ENCODE measurements around the gene RPN1.
A peak's percentile ranks its signal among the peaks of the same experiment; 100 is the strongest.
"Not testable (repeated sequence)": the region's sequence is repeated elsewhere in the genome, so short reads cannot be mapped to it uniquely, and the experiment has no call there.

Gene RPN1

GRCh38 chr3:128665362-128666021, 14.9 kb upstream of the RPN1 start:
- ATAC-seq: no peak
- Mint-ChIP-seq H3K27me3 (no peaks in the 10 kb centered on the region), H3K36me3 (no peaks in the 10 kb centered on the region), H3K4me1 (no peaks in the 10 kb centered on the region), H3K9me3 (no peaks in the 10 kb centered on the region), H3K4me3 (no peak overlapping the region), H3K27ac (no peak overlapping the region)

- H3K9me3 Mint-ChIP-seq: no peaks in the 10 kb centered on the region
- no peak overlapping the region for H3K4me3 Mint-ChIP-seq
- no peaks in the 10 kb centered on the region for H3K27me3 Mint-ChIP-seq
- no peaks in the 10 kb centered on the region for H3K36me3 Mint-ChIP-seq
- no peak for ATAC-seq
- H3K4me1 Mint-ChIP-seq: no peaks in the 10 kb centered on the region
- no peak overlapping the region for H3K27ac Mint-ChIP-seq
Observed at GRCh38 chr3:128663151-128663550, 12.5 kb upstream of the RPN1 start.

DNA sequence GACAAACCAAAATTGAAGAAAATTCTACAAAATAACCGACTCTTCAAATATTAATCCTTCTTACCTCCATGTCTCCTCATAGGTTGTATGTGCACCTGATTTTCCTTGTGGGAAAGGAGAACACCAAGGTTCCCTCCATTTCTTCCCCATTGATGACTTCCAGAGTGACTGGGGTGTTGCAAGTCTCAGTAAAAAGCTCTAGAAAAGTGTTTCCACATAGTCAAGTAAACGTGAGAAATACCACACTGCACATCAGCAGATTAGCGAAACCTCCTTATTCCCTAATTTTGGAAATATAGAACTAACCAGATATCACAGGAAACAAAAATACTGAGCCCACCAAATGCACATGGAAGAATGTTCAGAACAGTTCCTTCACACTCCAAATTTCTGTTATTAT, 4.9 kb upstream of the RPN1 start:
- H3K4me3 Mint-ChIP-seq: no peak overlapping the region

DNA sequence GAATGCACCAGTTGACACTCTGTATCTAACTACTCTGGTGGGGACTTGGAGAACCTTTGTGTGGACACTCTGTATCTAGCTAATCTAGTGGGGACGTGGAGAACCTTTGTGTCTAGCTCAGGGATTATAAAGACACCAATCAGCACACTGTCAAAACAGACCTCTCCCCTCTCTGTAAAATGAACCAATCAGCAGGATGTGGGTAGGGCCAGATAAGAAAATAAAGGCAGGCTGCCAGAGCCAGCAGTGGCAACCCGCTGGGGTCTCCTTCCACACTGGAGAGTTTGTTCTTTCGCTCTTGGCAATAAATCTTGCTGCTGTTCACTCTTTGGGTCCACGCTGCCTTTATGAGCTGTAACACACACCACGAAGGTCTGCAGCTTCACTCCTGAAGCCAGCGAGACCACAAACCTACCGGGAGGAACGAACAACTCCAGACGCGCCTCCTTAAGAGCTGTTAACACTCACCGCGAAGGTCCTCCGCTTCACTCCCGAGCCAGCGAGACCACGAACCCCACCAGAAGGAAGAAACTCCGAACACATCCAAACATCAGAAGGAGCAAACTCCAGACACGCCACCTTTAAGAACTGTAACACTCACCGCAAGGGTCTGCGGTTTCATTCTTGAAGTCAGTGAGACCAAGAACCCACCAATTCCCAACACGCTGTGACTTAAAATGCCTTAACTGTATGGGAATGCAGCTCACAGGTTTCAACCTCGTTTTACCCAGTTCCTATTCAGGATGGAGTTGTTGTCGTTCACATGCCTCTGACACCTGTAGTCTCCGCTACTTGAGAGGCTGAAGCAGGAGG, 3.6 kb upstream of the RPN1 start:
- H3K27me3 Mint-ChIP-seq, H3K9me3 Mint-ChIP-seq, ATAC-seq, H3K36me3 Mint-ChIP-seq, H3K4me1 Mint-ChIP-seq, H3K27ac Mint-ChIP-seq: not testable (repeated sequence)
- peak overlapping the region; percentile 67 for H3K4me3 Mint-ChIP-seq

More for the DNA sequence above, 4.9 kb upstream of the RPN1 start:
- Mint-ChIP-seq H3K9me3 (no peaks in the 10 kb centered on the region), H3K4me1 (no peaks in the 10 kb centered on the region), H3K36me3 (no peaks in the 10 kb centered on the region), H3K27ac (no peak overlapping the region), H3K27me3 (no peaks in the 10 kb centered on the region)
- ATAC-seq: no peak

DNA sequence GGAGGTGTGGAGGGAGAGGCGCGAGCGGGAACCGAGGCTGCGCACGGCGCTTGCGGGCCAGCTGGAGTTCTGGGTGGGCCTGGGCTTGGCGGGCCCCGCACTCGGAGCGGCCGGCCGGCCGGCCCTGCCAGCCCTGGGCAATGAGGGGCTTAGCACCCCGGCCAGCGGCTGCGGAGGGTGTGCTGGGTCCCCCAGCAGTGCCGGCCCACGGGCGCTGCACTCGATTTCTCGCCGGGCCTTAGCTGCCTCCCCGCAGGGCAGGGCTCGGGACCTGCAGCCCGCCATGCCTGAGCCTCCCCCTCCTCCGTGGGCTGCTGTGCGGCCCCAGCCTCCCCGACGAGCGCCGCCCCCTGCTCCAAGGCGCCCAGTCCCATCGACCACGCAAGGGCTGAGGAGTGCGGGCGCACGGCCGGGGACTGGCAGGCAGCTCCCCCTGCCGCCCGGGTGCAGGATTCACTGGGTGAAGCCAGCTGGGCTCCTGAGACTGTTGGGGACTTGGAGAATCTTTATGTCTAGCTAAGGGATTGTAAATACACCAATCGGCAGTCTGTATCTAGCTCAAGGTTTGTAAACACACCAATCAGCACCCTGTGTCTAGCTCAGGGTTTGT, 2.9 kb upstream of the RPN1 start:
- H3K4me3 Mint-ChIP-seq, H3K36me3 Mint-ChIP-seq, H3K27ac Mint-ChIP-seq: not testable (repeated sequence)

GRCh38 chr3:128648940-128649663, 1.5 kb downstream of the RPN1 start:
- H3K4me3 Mint-ChIP-seq: peak overlapping the region; percentile 95
- H3K27me3 Mint-ChIP-seq: no peaks in the 10 kb centered on the region
- H3K4me1 Mint-ChIP-seq: peaks cover 37% of the 10 kb centered on the region
- H3K36me3 Mint-ChIP-seq: peaks cover 12% of the 10 kb centered on the region
- no peaks in the 10 kb centered on the region for H3K9me3 Mint-ChIP-seq
- peak overlapping the region; percentile 93 for H3K27ac Mint-ChIP-seq
- no peak for ATAC-seq

More for the DNA sequence above, 2.9 kb upstream of the RPN1 start:
- H3K9me3 Mint-ChIP-seq, ATAC-seq, H3K27me3 Mint-ChIP-seq: not testable (repeated sequence)
- H3K4me1 Mint-ChIP-seq: peaks cover 11% of the 10 kb centered on the region

DNA sequence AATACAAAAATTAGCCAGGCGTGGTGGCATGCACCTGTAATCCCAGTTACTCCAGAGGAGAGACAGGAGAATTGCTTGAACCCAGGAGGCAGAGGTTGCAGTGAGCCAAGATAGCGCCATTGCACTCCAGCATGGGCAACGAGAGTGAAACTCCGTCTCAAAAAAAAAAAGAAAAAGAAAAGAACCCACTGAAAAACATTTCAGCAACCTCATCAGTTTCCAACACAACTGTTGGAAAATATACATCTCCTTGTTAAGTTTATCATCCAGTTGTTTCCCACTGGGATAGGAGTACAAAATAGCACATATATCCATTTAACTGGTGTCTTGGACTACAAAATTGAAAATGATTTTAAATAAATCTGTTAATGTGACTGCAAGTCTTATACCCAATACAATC, 2.2 kb downstream of the RPN1 start:
- peaks cover 37% of the 10 kb centered on the region for H3K4me1 Mint-ChIP-seq
- peaks cover 15% of the 10 kb centered on the region for H3K36me3 Mint-ChIP-seq
- no peaks in the 10 kb centered on the region for H3K27me3 Mint-ChIP-seq
- peak overlapping the region; percentile 95 for H3K4me3 Mint-ChIP-seq
- H3K9me3 Mint-ChIP-seq: no peaks in the 10 kb centered on the region
- H3K27ac Mint-ChIP-seq: no peak overlapping the region
- no peak for ATAC-seq

DNA sequence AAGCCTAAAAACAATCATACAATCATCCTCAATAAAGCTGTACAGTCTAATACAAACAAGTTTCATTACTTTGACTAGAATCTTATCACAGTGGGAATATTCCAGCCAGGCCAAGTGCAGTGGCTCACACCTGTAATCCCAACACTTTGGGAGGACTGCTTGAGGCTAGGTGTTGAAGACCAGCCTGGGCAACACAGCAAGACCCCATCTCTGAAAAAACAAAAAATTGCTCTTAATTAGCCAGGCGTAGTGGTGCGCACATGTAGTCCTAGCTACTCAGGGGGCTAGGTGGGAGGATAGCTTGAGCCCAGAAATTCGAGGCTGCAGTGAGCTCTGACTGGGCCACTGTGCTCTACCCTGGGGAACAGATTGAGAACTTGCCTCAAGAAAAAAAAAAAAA, 3.3 kb downstream of the RPN1 start:
- H3K4me3 Mint-ChIP-seq: no peak overlapping the region
- peaks cover 41% of the 10 kb centered on the region for H3K4me1 Mint-ChIP-seq
- H3K27ac Mint-ChIP-seq: no peak overlapping the region
- no peak for ATAC-seq
- H3K27me3 Mint-ChIP-seq: no peaks in the 10 kb centered on the region
- peaks cover 26% of the 10 kb centered on the region for H3K36me3 Mint-ChIP-seq
- no peaks in the 10 kb centered on the region for H3K9me3 Mint-ChIP-seq

DNA sequence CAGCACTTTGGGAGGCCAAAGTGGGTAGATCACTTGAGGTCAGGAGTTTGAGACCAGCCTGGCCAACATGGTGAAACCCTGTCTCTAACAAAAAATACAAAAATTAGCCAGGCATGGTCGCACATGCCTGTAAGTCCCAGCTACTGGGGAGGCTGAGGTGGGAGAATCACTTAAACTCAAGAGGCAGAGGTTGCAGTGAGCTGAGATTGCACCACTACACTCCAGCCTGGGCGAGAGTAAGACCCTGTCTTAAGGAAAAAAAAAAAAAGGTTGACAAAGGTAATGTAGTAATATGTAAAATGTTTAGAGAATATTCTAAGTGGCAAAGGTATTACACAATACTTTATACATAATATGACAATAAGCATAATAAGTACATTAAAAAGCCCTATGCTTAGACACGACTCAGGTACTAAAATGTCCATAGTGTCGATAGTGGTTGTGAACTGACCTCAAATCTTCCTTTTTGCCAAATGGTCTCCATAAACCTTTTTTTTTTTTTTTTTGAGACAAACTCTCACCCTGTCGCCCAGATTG, 16.5 kb downstream of the RPN1 start:
- no peak for ATAC-seq
- Mint-ChIP-seq H3K27me3 (no peaks in the 10 kb centered on the region), H3K27ac (no peak overlapping the region), H3K4me3 (no peak overlapping the region), H3K9me3 (no peaks in the 10 kb centered on the region), H3K4me1 (no peaks in the 10 kb centered on the region), H3K36me3 (peaks cover 38% of the 10 kb centered on the region)

DNA sequence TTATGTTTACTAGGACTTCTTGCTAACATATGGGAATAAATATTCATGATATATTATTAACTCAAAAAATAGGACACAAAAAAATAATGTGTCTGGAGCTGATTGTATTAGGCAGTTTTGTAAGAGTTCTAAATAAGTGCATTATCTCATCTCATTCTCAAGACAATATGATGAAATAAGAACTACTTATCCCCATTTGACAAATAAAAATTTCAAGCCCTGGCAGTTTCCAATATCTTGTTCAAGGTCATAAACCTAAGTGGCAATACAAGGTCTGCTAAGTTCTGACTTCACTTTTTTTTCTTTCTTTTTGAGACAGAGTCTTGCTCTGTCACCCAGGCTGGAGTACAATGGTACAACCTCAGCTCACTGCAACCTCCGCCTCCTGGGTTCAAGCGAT, 18.3 kb downstream of the RPN1 start:
- H3K4me1 Mint-ChIP-seq: no peaks in the 10 kb centered on the region
- H3K27me3 Mint-ChIP-seq: no peaks in the 10 kb centered on the region
- no peak overlapping the region for H3K27ac Mint-ChIP-seq
- ATAC-seq: no peak
- H3K9me3 Mint-ChIP-seq: no peaks in the 10 kb centered on the region
- peaks cover 37% of the 10 kb centered on the region for H3K36me3 Mint-ChIP-seq
- no peak overlapping the region for H3K4me3 Mint-ChIP-seq

- Mint-ChIP-seq H3K4me3 (no peak overlapping the region), H3K27ac (no peak overlapping the region), H3K9me3 (no peaks in the 10 kb centered on the region), H3K27me3 (no peaks in the 10 kb centered on the region), H3K36me3 (peaks cover 55% of the 10 kb centered on the region), H3K4me1 (peaks cover 6% of the 10 kb centered on the region)
- ATAC-seq: no peak
Observed at GRCh38 chr3:128629936-128630335, 20.7 kb downstream of the RPN1 start.

GRCh38 chr3:128625409-128625945, 25.1 kb downstream of the RPN1 start:
- H3K4me3 Mint-ChIP-seq: no peak overlapping the region
- no peak overlapping the region for H3K27ac Mint-ChIP-seq
- peaks cover 30% of the 10 kb centered on the region for H3K4me1 Mint-ChIP-seq
- H3K27me3 Mint-ChIP-seq: no peaks in the 10 kb centered on the region
- ATAC-seq: no peak
- no peaks in the 10 kb centered on the region for H3K9me3 Mint-ChIP-seq
- H3K36me3 Mint-ChIP-seq: peaks cover 73% of the 10 kb centered on the region

GRCh38 chr3:128624526-128625138, 26.0 kb downstream of the RPN1 start:
- no peak for ATAC-seq
- no peaks in the 10 kb centered on the region for H3K27me3 Mint-ChIP-seq
- no peak overlapping the region for H3K27ac Mint-ChIP-seq
- no peak overlapping the region for H3K4me3 Mint-ChIP-seq
- H3K9me3 Mint-ChIP-seq: no peaks in the 10 kb centered on the region
- H3K36me3 Mint-ChIP-seq: peaks cover 69% of the 10 kb centered on the region
- peaks cover 34% of the 10 kb centered on the region for H3K4me1 Mint-ChIP-seq

DNA sequence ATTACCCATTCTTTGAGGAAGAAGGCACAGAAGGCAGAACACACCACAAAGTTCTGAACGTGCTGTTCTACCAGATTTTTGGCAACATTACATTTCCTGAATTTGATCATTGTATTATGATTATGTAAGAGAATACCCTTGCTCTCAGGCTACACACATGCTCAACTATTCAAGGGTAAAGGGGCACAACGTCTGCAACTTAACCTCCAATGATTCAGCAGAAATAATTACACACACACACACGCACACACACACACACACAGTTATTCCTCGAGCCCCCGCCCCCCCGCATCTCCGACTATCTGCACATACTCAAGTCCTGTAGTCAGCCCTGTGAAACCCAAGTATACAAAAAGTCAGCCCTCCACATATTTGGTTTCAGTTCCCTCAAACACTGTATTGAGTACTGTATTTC, 26.8 kb downstream of the RPN1 start:
- H3K27me3 Mint-ChIP-seq: no peaks in the 10 kb centered on the region
- H3K9me3 Mint-ChIP-seq: no peaks in the 10 kb centered on the region
- no peak overlapping the region for H3K4me3 Mint-ChIP-seq
- H3K4me1 Mint-ChIP-seq: peaks cover 43% of the 10 kb centered on the region
- ATAC-seq: peak; percentile 87
- H3K27ac Mint-ChIP-seq: peak overlapping the region; percentile 34
- H3K36me3 Mint-ChIP-seq: peaks cover 73% of the 10 kb centered on the region

Measured in stimulated activated memory B cell treated with anti-CD40 and anti-IgM and Interleukin-4, amounts not matched to agents 10 μg/mL and 1 μg/mL and 100 μg/mL, for 72 hours (primary cell).